Skin of body (tissue), 2 donors: Measurements from ENCODE around the gene CLDN15. TPM values are rescaled to one million over a fixed set of nuclear protein-coding genes. Genes with fewer than 3 reads are reported as not detected.

Experiments used
- DNase-seq: peaks from one replicate; lab custom pipeline; 2025; lab: John Stamatoyannopoulos, UW
- total RNA-seq: library from RNA; depleted of rRNA; stranded (reverse); fragments of >200 nt; gene quantifications from one replicate; pipeline ENCODE4 v1.2.3, GENCODE V29; 2014

CLDN15 gene
- total RNA-seq, 1 donor from 2014 or later, result 3.6 TPM

DNA sequence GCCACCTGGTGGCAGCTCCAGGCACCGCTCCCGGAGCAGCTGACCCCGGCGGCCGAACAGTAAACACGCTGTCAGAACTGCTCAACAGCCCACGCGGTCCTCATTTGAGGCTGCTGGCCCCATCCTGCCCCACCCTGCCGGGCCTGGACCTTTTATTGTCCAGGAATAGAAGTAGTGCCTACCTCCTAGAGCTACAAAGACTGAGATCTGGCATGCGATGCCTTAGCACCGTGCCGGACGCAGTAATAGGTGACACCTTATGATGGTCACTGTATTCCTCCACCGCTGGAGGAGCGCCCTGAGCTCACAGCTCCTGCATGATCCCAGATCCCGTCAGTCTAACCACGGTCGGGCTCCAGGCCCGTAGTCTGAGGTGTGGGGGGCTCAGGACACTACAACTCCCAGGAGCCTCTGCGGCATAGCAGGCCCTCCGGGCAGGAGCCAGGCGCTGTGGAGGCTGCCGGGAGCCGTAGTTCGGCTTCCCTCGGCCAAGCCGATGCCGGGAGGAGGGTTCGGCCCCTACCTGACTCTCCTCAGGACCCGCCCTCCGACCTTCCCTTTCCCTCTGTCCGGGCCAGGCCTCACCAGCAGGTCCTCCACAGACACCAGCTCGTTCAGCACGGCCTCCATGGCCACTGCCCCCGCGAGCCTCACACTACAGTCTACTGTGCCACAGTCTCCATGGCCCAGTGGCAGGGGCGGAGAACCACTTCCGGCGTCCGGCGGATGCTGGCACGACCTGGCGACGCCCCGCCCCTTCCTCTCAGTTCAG lies 7.0 kb upstream of the CLDN15 start, which contains the start of gene FIS1:
Gene FIS1 (minus strand): TSS at position 707 of the 772 bp plus-strand sequence. CDS start 77 bp downstream, at position 630.
- peak; percentile 86 for DNase-seq

DNA sequence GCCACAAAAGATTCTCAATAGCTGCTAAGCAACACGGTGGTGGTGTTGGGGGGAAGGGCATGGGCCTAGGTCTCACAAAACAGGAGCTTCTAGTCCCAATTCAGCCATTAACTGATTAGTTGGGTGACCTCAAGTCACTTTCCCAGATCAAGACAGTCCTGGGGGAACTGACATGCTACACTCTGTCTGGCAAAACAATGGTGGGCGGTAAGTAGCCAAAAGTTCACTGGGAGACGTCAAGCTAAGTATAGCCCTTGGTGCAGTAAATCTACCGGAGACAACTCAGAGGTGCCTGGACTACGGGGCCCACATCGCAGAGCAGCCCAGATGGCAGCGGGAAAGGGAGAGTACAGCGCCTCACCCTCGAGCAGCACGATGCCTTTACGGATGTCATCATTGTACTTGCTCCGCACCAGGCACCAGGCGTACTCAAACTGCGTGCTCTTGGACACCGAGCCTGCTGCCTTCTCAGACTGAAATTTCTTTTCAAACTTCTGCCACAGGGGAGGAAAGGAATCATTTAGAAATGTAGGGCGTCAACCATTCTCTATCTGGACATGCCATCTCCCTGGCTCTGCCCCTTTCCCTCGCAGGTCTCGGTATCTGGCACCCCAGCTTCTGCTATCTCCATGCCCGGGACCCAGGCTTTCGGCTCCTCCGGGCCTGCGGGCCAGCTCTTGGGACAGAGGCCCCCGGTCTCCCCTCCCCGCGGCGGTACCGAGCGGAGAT lies 6.2 kb upstream of the CLDN15 start:
- DNase-seq, result peak; percentile 17

DNA sequence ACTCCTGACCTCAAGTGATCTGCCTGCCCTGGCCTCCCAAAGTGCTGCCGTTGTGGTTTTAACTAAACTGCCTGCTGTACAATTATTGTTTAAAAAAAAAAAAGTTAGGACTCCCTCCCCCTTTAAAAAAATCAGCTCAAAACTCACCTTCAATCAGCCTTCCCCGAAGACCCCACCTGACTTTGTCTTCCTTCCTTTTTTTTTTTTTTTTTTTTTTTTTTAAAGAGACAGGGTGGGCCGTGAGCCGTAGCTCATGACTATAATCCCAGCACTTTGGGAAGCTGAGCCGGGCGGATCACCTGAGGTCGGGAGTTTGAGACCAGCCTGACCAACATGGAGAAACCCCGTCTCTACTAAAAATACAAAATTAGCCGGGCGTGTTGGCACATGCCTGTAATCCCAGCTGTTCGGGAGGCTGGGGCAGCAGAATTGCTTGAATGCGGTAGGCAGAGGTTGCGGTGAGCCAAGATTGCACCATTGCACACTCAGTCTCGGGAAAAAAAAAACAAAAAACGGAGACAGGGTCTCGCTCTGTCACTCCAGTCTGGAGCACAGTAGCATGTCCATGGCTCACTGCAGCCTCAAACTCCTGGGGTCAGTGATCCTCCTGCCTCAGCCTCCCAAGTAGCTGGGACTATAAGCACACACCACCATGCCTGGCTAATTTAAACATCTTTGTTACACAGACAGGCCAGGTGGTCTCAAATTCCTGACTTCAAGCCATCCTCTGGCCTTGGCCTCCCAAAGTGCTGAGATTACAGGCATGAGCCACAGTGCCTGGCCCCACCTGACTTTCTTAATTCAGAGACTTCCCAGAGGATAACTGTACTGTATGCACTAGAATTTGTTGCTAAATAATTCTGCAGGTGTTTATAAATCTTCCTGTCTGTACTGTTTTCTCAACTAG lies 4.1 kb upstream of the CLDN15 start:
- no peak for DNase-seq

DNA sequence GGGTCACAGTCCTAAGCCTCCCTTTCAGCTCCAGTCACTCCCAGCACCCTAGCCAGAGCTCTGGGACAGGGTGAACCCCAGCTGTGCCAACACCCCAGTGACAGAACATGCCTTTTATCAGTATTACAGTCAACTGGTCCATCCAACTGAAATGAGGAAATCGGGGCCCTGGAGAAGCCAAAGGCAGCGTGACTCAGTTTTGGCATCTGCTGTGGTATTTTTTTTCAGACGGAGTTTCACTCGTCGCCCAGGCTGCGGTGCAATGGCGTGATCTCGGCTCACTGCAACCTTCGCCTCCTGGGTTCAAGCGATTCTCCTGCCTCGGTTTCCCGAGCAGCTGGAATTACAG lies 3.4 kb upstream of the CLDN15 start:
- no peak for DNase-seq

DNA sequence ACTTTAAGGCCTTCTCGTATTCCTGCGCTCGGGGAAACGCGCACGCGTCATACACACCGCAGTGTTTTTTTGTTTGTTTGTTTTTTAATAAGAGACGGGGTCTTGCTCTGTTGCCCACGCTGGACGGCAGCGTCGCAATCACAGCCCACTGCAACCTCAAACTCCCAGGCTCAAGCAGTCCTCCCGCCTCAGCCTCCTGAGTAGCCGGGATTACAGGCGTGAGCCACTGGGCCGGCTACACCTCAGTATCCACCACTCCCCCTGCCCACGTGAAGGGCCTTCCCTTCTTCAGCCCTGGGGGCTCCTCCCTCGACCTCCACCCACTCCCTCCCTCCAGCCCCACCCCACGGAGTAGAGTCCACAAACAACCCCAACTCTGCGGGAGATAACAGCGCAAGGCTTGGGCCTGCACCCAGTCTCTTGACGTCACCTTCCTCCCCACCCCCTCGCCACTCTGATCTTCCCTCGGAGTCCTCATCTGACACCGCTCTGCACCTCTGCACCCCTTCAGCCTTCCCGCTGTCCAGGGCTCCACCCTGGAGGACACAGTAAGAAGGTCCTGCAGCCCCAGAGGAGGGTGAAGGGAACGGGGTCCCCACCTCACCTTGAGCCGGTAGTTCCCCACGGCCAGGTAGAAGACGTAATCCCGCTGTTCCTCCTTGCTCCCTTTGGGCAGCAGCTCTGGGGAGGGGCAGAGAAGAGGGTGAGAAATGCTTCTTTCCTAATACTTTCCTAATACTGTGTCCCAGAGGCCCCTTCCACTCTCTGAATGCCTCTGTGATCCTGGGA lies 2.8 kb upstream of the CLDN15 start:
- no peak for DNase-seq

DNA sequence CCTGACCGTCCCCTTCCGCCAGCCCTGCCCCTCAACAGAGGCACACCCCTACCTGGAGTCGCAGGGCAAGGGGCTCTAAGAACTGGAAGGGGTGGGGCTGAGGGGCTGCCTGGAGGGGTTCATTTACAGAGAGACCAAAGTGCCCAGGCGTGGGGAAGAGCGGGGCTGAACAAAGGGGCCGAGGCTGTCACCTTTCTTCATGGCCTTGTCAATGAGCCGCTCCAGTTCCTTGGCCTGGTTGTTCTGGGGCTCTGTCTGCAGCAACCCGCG lies 2.3 kb upstream of the CLDN15 start:
- DNase-seq, result no peak

DNA sequence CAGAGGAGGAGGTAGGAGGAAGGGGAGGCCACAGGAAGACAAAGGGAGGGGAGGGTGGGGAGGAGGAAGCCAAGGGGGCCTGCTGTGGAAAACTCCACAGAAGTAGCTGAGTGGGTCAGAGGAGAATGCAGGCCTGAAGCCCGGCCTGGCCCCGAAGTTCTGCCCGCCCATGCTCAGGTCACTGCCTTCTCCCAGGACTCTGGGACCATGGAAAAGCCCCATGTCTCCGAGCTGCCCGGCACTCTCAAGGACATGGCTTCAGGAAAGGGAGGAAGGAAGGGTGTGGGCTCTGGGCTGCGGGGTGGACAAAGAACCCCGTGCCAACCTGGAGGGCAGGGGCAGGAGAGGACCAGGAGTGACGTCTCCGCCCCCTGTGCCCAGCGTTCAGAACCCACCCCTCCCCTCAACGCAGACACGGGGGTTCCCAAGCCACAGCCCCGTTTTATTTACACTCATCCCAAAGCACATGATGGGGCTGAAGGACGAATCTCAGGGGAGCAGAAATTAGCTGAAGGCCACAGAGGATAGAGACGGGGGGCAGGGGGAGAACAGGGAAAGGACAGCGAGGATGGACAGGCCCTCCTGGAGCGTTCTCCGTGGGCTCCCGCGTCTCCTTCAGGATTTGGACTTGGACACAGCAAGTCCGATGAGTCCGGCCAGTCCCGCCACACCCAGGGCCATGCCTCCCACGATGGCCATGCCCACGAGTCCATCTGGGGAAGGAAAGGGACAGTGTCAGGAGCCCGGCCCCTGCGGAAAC lies 1.8 kb upstream of the CLDN15 start:
- DNase-seq, result no peak

DNA sequence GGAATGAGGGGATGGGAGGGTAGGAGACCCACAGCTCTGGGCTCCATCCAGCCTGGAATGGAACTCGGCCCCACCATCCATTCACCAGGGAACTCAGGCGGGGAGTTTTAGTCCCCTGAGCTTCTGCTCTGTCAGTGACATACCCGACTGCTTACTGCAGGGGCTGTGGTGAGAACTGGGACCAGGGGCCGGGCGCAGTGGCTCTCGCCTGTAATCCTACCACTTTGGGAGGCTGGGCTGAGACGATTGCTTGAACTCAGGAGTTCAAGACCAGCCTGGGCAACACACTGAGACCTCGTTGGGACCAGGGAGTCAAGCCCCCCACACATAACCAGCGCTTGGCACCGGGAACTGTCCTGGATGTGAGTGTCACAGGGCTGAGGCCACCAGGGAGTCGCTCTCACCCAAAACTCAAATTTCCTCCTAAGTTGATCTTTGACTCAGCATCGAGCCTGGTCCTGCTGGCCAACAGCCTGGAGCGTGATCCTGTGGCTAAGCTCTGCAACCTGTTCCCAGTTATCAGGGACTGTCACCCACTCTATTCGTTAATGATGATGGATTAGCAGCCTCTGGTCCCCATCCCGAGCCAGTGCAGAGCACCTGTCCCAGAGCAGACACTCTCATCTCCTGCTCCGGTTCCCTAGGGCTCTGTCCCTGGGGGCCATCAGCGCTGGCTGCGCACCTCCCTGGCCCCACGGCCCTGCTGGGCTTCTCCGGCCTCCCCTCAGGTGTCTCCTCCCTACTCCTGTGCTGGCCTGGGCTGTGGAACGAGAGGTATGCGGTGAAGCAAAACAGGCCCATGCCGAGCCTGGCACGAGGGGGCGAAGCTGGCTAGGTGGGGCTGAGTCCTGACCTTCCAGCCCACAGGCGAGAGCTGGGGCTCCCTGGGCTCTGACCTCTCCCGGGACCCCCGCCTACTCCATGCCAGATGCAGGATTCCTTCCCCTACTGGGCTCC lies 902 bp upstream of the CLDN15 start:
- no peak for DNase-seq

DNA sequence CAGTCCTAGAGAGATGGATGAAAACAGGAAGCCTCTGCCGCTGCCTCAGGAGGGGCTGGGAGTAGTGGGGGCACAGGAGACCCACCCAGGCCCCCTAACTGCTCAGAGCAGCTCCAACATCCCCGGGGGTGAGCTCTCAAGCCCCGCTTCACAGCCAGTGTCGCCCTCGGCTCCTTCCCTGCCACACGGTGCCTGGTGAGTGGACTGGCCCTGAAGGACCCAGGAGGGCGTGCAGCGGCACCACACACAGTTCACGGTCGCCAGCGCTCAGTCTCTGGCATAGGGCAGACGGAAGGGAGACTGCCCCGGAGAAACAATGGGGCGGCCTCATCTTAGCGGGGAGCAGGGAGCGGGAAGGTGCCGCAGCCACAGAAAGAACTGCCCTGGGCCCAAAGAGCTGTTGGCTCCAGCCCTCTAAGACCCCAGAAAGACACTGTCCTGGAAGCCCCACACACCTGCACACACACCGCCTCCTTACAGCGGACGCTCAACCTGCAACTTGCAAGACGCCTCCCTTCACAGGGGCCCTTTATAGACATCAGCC lies 1.2 kb downstream of the CLDN15 start:
- no peak for DNase-seq

DNA sequence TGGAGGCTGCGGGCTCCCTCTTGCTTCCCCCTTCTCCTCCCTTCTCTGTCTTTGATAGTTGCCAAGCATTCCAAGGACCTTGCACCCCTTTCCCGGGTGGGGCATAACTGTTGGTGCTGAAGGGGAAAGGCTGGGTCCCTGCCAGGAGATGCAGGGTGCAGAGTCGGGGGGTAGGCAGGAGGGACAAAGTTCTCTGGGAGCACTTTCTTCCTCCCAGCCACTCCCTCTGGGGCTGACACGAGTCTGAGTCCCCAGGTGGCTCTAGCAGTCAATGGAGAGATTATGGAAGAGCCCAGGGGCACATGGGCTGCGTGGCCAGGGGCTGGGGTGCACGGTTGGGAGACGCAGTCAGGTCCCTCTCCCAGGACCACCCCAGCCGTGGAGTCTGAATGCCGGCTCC lies 2.1 kb downstream of the CLDN15 start:
- no peak for DNase-seq

DNA sequence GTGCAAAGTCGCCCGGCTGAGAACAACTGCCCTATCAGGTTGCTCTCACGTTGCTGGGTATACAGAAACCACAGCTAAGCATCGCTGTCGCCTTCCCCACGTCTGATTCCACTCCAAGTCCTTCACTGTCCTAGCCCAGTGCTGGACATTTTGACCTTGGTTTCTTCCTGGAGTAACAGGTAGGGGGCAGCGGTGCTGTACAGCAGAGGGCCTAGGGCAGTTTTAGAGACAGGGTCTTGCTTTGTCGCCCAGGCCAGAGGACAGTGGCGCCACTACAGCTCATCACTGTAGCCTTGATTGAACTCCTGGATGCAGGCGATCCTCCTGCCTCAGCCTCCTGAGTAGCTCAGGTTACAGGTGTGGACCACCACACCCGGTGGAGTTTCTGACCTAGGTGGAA lies 2.6 kb downstream of the CLDN15 start:
- no peak for DNase-seq

DNA sequence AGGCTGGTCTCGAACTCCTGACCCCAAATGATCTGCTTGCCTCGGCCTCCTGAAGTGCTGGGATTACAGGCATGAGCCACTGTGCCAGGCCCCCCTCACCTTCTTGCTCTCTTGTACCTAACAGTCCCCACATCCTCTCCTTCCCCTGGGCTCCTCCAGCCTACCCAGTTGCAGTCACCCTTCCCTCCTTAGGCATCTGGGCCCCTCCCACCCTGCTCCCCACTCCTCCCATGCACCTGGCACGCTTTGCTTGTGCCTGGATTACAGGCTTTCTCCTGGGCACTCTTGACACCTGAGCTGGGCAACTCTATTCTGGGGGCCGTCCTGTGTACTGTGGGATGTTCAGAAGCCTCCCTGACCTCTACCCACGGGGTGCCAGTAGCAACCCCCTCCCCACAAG lies 3.0 kb downstream of the CLDN15 start:
- no peak for DNase-seq

DNA sequence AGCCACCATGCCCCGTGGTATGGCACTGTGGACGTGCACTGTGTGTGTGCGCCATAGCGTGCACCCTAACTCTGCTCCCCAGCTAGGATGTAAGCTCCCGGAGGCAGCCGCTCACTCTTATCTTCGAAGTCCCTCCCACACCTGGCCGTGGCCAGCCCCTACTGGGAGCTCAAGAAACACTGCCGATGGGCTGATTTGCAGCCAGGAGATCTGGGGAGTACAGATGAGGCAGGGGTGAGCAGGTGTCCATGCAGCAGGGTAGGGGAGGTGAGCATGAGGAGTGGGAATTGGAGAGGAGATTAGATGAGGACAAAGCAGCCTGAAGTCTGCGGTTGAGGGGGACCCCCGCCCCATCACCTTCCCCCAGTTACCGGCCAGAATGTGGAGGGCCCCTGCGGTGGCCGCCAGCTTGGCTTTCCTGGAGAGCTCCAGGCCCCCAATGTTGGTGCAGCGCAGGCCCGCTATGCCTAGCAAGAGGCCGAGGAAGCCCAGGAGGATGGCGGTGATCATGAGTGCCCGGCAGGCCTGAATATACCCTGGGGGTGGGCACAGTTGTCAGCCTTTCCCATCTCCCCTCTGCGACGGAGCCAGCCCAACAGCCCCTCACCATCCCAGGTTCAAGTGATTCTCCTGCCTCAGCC lies 3.6 kb downstream of the CLDN15 start:
- no peak for DNase-seq

DNA sequence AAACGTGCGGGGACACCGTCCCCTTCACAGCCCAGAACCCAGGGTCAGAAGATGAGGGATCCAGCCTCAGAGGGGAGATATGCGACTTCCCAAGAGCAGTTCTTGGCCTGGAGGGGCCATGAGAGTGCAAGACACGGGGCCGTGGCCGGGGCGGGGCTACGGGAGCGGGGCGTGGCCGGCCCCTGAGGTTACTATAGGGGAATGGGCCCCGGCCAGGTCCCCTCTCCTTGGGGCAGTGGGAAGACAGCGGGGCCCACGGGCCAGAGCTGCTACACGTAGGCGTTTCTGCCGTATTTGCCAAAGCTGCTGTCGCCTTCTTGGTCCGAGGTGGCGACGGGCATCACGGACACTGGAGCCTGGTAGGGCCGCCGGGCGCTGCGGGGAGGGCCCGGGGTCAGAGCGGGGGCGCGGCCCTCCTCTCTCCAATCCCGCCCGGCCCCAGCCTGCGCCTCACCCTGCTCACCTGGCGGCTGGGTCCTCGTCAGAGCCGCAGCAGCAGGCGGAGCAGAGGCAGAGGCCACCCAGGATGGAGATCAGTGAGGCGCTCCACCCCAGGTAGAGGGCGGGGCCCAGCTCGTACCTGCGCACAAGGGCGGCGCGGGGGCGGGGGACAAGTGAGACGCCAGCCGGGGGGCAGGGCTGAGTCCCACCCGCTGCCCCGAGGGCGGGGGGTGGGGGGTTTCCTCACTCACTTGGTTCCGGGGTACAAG lies 5.3 kb downstream of the CLDN15 start:
- DNase-seq, result no peak

DNA sequence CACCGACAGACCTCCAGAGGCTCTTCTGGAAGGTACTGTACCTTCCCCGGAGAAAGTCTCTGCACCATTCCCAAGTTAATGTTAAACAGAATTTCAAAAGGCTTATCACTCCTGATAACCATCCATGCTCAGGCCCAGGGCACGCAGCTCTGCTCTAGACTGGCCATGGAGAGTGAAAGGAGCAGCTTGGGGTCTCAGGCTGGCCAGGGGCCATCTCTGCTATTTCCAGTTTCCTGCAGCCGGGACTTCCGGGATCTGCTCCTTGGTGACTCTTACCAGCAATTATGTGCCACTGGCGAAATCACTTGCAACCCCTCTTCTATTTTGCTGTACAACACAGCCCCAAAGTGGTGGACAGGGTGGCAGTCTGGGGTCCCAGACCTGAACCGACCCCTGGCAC lies 6.0 kb downstream of the CLDN15 start:
- no peak for DNase-seq

DNA sequence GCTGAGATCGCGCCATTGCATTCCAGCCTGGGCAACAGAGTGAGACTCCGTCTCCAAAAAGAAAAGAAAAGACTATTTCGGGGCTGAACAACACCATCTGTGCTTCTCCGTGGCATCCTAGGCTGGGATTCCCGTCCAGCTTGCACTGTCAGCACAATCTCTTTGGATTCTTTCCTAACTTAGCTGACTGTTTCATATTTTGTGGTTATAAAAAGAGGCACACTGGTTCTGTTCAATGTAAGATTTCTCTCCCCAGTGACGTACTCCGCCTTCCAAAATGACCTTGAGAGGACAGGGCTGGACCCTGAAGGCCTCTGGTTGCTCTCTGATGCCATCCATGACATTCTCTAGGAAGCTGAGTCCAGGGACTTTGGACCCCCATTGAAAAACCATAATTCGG lies 10.9 kb downstream of the CLDN15 start:
- DNase-seq, result peak; percentile 57

DNA sequence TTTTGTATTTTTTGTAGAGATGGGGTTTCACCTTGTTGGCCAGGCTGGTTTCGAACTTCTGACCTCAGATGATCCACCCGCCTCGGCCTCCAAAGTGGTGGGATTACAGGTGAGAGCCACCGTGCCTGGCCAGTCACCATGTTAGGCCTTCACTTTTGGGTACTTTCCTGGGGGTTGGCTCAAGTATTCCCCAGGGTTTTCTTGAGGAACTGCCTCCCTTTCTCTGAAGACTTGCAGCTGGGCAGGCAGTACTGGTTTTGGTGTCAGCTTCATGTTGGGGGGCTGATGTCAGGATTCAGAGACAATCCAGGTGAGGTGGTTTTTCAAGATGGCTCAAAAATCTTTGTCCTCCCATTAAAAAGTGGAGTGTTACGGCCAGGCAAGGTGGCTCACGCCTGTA lies 12.0 kb downstream of the CLDN15 start:
- no peak for DNase-seq

DNA sequence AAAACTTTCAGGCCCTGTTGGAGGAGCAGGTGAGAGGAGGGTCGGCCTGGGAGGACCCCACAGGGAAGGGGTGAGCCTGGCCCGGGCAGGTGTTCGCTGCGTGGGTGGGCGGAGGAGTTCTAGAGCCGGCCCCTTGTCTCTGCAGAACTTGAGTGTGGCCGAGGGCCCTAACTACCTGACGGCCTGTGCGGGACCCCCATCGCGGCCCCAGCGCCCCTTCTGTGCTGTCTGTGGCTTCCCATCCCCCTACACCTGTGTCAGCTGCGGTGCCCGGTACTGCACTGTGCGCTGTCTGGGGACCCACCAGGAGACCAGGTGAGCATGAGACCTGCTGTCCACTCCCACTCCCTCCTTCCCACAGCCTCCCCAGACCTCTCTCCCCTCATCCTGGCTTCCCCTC lies 14.1 kb downstream of the CLDN15 start:
- no peak for DNase-seq
